MCF 10A (cell line): ENCODE measurements around the gene ATXN7L1. TPM values are rescaled to one million over a fixed set of nuclear protein-coding genes. Genes with fewer than 3 reads are reported as not detected.
A peak's percentile ranks its signal among the peaks of the same experiment; 100 is the strongest.

Source experiments
- BruUV-seq: library from RNA; stranded (reverse); fragments of 400-500 nt; replicated peaks from 2 replicates; lab custom pipeline; 2021; lab: Mats Ljungman, UMichigan
- CTCF ChIA-PET: fragments of 300-600 bp; sonication (Branson Sonifier 250); formaldehyde crosslinking; extraction: SDS; loops from one replicate; lab custom pipeline; 2021; ENCODE audit warnings: antibody characterized with exemption, inconsistent platforms; lab: Yijun Ruan, JAX
- POLR2A ChIA-PET: fragments of 300-600, 350-650 bp; sonication (Branson Sonifier 250); formaldehyde crosslinking; extraction: SDS; loops from one replicate; lab custom pipeline; 2020; ENCODE audit warnings: antibody characterized with exemption, inconsistent platforms; lab: Yijun Ruan, JAX
- DNase-seq: peaks from one replicate; pipeline ENCODE4 v3.0.0-alpha.2; 2018; ENCODE audit not compliant: unreplicated experiment
- H3K27ac Mint-ChIP-seq: one replicate; pipeline ENCODE4 v1.8.0; 2022; ENCODE audit warnings: mild to moderate bottlenecking, low read depth, mixed read lengths; ENCODE audit not compliant: unreplicated experiment
- H3K27me3 Mint-ChIP-seq: one replicate; pipeline ENCODE4 v1.8.0; 2022; ENCODE audit warnings: mixed read lengths; ENCODE audit not compliant: insufficient read depth, unreplicated experiment
- H3K36me3 Mint-ChIP-seq: one replicate; pipeline ENCODE4 v1.8.0; 2022; ENCODE audit warnings: mild to moderate bottlenecking, moderate library complexity, mixed read lengths; ENCODE audit not compliant: insufficient read depth, unreplicated experiment
- H3K4me1 Mint-ChIP-seq: one replicate; pipeline ENCODE4 v1.8.0; 2022; ENCODE audit warnings: mixed read lengths; ENCODE audit not compliant: insufficient read depth, unreplicated experiment
- H3K4me3 Mint-ChIP-seq: one replicate; pipeline ENCODE4 v1.8.0; 2022; ENCODE audit warnings: mild to moderate bottlenecking, moderate library complexity, mixed read lengths; ENCODE audit not compliant: unreplicated experiment
- H3K9me3 Mint-ChIP-seq: one replicate; pipeline ENCODE4 v1.8.0; 2022; ENCODE audit warnings: mixed read lengths; ENCODE audit not compliant: unreplicated experiment
- CTCF ChIP-seq: fragments of 200-600 bp; IDR thresholded peaks from one replicate; pipeline ENCODE4 v1.8.0; 2022; ENCODE audit warnings: antibody characterized with exemption, mild to moderate bottlenecking; ENCODE audit not compliant: unreplicated experiment
- intact Hi-C: fragments of 100-400 bp; cut with micrococcal nuclease; formaldehyde crosslinking; loops from 2 replicates; pipeline ENCODE4 v1.14.1; 2022
- total RNA-seq: library from RNA; stranded (reverse); gene quantifications from 2 replicates; pipeline ENCODE4 v1.2.3, GENCODE V29; 2022

The ATXN7L1 gene
- total RNA-seq, 1 experiment from 2014 or later: 10.0 TPM

- POLR2A ChIA-PET: interaction anchor here (1.2 kb wide), 2 partner anchors 21 to 56 kb away, joined by 3 to 4 read pairs; partner anchors contain the start of gene RINT1
- Mint-ChIP-seq H3K4me1 (no peaks in the 10 kb centered on the region), H3K9me3 (peaks cover under 1% of the 10 kb centered on the region), H3K4me3 (no peak overlapping the region), H3K27me3 (no peaks in the 10 kb centered on the region), H3K27ac (no peak overlapping the region), H3K36me3 (no peaks in the 10 kb centered on the region)
- DNase-seq: no peak
- TF ChIP-seq CTCF: no peak
- CTCF ChIA-PET: interaction anchor here (0.6 to 1.1 kb wide), 5 partner anchors 10 to 91 kb away, joined by 3 to 7 read pairs (median 5); no protein-coding TSS in a partner anchor
- intact Hi-C loops: loop anchor here (5.0 kb wide), 1 partner anchor 706 kb away; no protein-coding TSS in a partner anchor
- BruUV-seq: no TSS peak
These were observed 288.3 kb downstream of the ATXN7L1 start for GRCh38 chr7:105587909-105588635.

- no TSS peak for BruUV-seq
- Mint-ChIP-seq H3K4me1 (no peaks in the 10 kb centered on the region), H3K9me3 (peaks cover 9% of the 10 kb centered on the region), H3K27ac (peak overlapping the region; percentile 63), H3K36me3 (no peaks in the 10 kb centered on the region), H3K27me3 (no peaks in the 10 kb centered on the region), H3K4me3 (no peak overlapping the region)
- POLR2A ChIA-PET: interaction anchor here (0.6 kb wide), 1 partner anchor 1716 kb away, joined by 3 read pairs; no protein-coding TSS in a partner anchor
- CTCF ChIA-PET: interaction anchor here (0.5 to 1.1 kb wide), 3 partner anchors 9 to 456 kb away, joined by 3 read pairs; partner anchors contain the start of gene RINT1
- intact Hi-C loops: loop anchor here (5.0 kb wide), 1 partner anchor 704 kb away; no protein-coding TSS in a partner anchor
- TF ChIP-seq CTCF: no peak
- no peak for DNase-seq
These were observed 290.4 kb downstream of the ATXN7L1 start for GRCh38 chr7:105585850-105586500.

- no TSS peak for BruUV-seq
- TF ChIP-seq CTCF: no peak
- DNase-seq: no peak
- intact Hi-C loops: no loop called here
- H3K27ac Mint-ChIP-seq: no peak overlapping the region
- no peaks in the 10 kb centered on the region for H3K36me3 Mint-ChIP-seq
- H3K4me1 Mint-ChIP-seq: no peaks in the 10 kb centered on the region
- H3K27me3 Mint-ChIP-seq: no peaks in the 10 kb centered on the region
- POLR2A ChIA-PET: no interaction called here
- no peak overlapping the region for H3K4me3 Mint-ChIP-seq
- H3K9me3 Mint-ChIP-seq: peaks cover 9% of the 10 kb centered on the region
- CTCF ChIA-PET: no interaction called here
These were observed 292.2 kb downstream of the ATXN7L1 start for GRCh38 chr7:105584165-105584564.

GRCh38 chr7:105583061-105583460, 293.3 kb downstream of the ATXN7L1 start:
- Mint-ChIP-seq H3K9me3 (peaks cover 9% of the 10 kb centered on the region), H3K4me3 (no peak overlapping the region), H3K36me3 (no peaks in the 10 kb centered on the region), H3K27me3 (no peaks in the 10 kb centered on the region), H3K27ac (no peak overlapping the region), H3K4me1 (no peaks in the 10 kb centered on the region)
- intact Hi-C loops: no loop called here
- no TSS peak for BruUV-seq
- TF ChIP-seq CTCF: no peak
- ChIA-PET CTCF (no interaction called here), POLR2A (no interaction called here)
- DNase-seq: no peak
